Effector CD8-positive, alpha-beta T cell (primary cell): Measurements from ENCODE around the gene AGBL1.
"Not testable (repeated sequence)": the region's sequence is repeated elsewhere in the genome, so short reads cannot be mapped to it uniquely, and the experiment has no call there.

Experiments used
- DNase-seq: peaks from one replicate; lab custom pipeline; 2025; lab: John Stamatoyannopoulos, UW

AGBL1 gene

GRCh38 chr15:86871964-86872363, 792.3 kb downstream of the AGBL1 start:
- no peak for DNase-seq

GRCh38 chr15:86872782-86873181, 793.1 kb downstream of the AGBL1 start:
- DNase-seq = no peak

- DNase-seq = no peak
Observed at GRCh38 chr15:86875067-86875466, 795.4 kb downstream of the AGBL1 start.

- DNase-seq = no peak
Observed at GRCh38 chr15:86876387-86876944, 796.8 kb downstream of the AGBL1 start.

GRCh38 chr15:86877171-86877631, 797.5 kb downstream of the AGBL1 start:
- no peak for DNase-seq

- DNase-seq = not testable (repeated sequence)
Observed at GRCh38 chr15:86878844-86879243, 799.2 kb downstream of the AGBL1 start.

- DNase-seq = no peak
Observed at GRCh38 chr15:86879250-86880229, 799.9 kb downstream of the AGBL1 start.

GRCh38 chr15:86885616-86886015, 805.9 kb downstream of the AGBL1 start:
- DNase-seq = no peak

GRCh38 chr15:86892774-86893449, 813.2 kb downstream of the AGBL1 start:
- no peak for DNase-seq

- no peak for DNase-seq
Observed at GRCh38 chr15:86894269-86894668, 814.6 kb downstream of the AGBL1 start.

GRCh38 chr15:86903642-86904421, 824.2 kb downstream of the AGBL1 start:
- DNase-seq = no peak

- DNase-seq = no peak
Observed at GRCh38 chr15:86905625-86906256, 826.1 kb downstream of the AGBL1 start.

GRCh38 chr15:86906376-86906775, 826.7 kb downstream of the AGBL1 start:
- no peak for DNase-seq

- DNase-seq = no peak
Observed at GRCh38 chr15:86911022-86911421, 831.4 kb downstream of the AGBL1 start.

- no peak for DNase-seq
Observed at GRCh38 chr15:86912661-86913060, 833.0 kb downstream of the AGBL1 start.

- no peak for DNase-seq
Observed at GRCh38 chr15:86915811-86916331, 836.2 kb downstream of the AGBL1 start.

GRCh38 chr15:86916671-86917360, 837.1 kb downstream of the AGBL1 start:
- DNase-seq = no peak

GRCh38 chr15:86917361-86917671, 837.6 kb downstream of the AGBL1 start:
- no peak for DNase-seq

- DNase-seq = no peak
Observed at GRCh38 chr15:86919581-86919980, 839.9 kb downstream of the AGBL1 start.

- no peak for DNase-seq
Observed at GRCh38 chr15:86929461-86929860, 849.8 kb downstream of the AGBL1 start.

- DNase-seq = no peak
Observed at GRCh38 chr15:86932456-86932855, 852.8 kb downstream of the AGBL1 start.
